Uterus (tissue), 2 donors: ENCODE data around the gene KCNQ4.

Experiments
- CTCF ChIP-seq, 4 experiments: fragments of 200-600 bp in 2 of 4; fragments of 450-650 bp in 2 of 4; sonication (generic) in 2 of 4; IDR thresholded peaks; one replicate each; pipeline ENCODE4 v1.5.1; 2016 to 2019; ENCODE audit warnings: antibody characterized with exemption in 4 of 4, mild to moderate bottlenecking in 2 of 4, moderate library complexity in 1 of 4
- POLR2A ChIP-seq, 2 donors: fragments of 450-650 bp; IDR thresholded peaks; one replicate each; pipeline ENCODE4 v1.6.1; 2016; ENCODE audit warnings: antibody characterized with exemption in 2 of 2, mild to moderate bottlenecking in 1 of 2, moderate library complexity in 1 of 2

DNA sequence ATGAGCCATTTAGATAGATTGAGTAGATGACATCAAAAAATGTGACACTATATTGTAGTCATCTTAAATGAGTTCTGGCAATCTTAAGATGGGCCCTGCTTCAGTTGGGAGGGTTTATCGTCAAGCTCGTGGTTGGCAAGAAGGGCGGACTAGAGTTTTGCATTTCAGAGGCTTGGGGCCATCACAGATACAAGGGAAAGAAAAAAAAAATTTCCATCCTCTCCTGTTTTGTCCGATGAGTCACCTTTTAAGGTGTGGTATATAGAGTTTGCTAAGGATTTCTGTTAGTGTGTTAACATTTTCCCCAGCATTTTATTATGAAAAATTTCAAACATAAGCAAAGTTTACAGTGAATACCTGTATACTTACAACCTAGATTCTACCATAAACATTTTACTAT, 31.8 kb upstream of the KCNQ4 start:
- no peak for TF ChIP-seq CTCF (IDR thresholded peaks at IDR 0.05)
- TF ChIP-seq POLR2A (IDR thresholded peaks at IDR 0.05) = no peak
